Measurements from ENCODE around the gene MRAP.

The MRAP gene

GRCh38 chr21:32347351-32347750, 48.7 kb downstream of the MRAP start:
- DNase-seq (ENCODE audit: low read depth), result no peak
- no peak overlapping the region for H3K4me3 ChIP-seq (ENCODE audit: low read depth, low read length)
- no peak for TF ChIP-seq CTCF (IDR thresholded peaks at IDR 0.05; ENCODE audit: low read depth, low read length, missing control alignments)

DNA sequence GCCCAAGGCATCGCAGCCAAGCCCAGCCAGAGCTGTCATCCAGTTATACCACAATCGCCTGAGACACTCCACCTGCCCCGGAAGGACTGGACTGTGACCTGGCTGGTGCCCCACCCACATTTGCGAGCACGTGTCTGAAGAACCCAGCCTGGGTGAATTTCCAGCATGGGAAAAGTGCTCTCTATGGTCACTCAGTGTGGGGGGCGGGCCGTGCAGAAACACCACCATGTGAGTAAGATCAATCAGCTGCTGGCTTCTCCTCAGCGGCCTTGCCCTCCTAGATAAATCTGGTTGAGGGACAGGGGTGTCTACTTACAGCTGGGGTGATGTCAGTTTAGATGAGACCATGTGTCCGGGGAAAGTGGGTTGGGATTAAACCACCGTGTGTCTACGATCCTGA, 49.3 kb downstream of the MRAP start:
- TF ChIP-seq CTCF (IDR thresholded peaks at IDR 0.05; ENCODE audit: low read depth, low read length, missing control alignments), result no peak
- no peak overlapping the region for H3K4me3 ChIP-seq (ENCODE audit: low read depth, low read length)
- no peak for DNase-seq (ENCODE audit: low read depth)

DNA sequence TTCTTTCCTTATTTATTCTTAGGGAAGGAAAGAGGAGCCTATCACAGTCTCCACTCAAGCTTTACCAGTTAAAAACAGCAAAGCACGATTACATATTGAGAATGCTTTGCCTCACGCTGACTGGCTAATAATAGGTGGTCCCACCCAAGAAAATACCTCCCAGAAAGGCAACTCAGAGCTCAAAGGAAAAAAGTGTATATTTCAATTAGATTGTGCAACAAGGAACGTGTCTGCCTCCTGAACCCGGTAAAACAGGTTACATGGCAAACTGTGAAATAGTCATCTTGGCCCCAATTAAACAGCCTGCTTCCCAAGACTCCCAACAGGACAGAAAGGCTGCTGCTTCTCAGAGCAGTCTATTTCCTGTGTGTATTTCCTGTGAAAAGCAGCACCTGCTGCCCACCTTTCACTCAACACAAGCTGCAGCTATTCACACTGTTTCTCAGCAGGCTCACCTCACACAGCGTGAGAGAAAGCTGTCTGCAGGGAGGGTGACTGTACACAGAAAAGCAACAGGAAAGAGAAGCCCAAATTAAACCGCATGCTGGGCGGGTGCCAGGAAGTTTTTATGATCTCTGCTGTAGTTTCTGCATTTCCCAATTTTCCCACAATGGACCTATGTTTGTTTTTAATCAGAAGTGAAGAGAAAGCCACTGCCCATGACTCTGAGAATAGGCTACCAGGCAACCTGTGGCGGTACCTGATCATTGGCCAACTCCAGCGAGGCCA, 50.1 kb downstream of the MRAP start:
- no peak for TF ChIP-seq CTCF (IDR thresholded peaks at IDR 0.05; ENCODE audit: low read depth, low read length, missing control alignments)
- DNase-seq (ENCODE audit: low read depth), result no peak
- no peak overlapping the region for H3K4me3 ChIP-seq (ENCODE audit: low read depth, low read length)

DNA sequence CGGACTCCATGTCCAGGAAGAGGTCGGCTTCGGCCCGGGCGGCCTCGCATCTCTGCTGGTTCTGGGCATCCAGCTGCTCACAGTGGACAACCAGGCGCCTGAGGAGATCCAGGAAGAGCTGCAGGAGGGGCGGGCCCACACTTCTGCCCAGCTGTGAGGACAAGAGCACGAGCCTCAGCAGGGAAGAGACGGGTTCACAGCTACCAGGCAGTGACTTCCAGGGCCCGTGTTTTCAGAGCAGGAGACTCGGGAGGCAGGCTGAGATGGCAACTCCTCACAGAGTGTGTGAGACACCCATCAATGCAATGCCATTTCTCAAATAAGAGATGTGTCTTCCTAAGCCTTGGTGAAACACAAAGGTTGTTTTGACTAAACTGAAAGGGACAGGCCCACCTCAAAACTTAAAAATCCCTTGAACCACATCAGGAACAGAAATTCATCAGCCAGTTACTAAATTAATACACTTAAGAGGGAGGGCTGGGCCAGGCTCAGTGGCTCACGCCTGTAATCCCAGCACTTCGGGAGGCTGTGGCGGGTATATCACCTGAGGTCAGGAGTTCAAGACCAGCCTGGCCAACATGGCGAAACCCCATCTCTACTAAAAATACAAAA, 50.8 kb downstream of the MRAP start:
- TF ChIP-seq CTCF (IDR thresholded peaks at IDR 0.05; ENCODE audit: low read depth, low read length, missing control alignments), result no peak
- H3K4me3 ChIP-seq (ENCODE audit: low read depth, low read length), result no peak overlapping the region

GRCh38 chr21:32350211-32350980, 51.7 kb downstream of the MRAP start:
- no peak overlapping the region for H3K4me3 ChIP-seq (ENCODE audit: low read depth, low read length)
- DNase-seq (ENCODE audit: low read depth), result no peak
- TF ChIP-seq CTCF (IDR thresholded peaks at IDR 0.05; ENCODE audit: low read depth, low read length, missing control alignments), result no peak

More for the DNA sequence above, 50.8 kb downstream of the MRAP start:
- no peak for DNase-seq (ENCODE audit: low read depth)

- no peak for DNase-seq (ENCODE audit: low read depth)
- H3K4me3 ChIP-seq (ENCODE audit: low read depth, low read length), result no peak overlapping the region
- TF ChIP-seq CTCF (IDR thresholded peaks at IDR 0.05; ENCODE audit: low read depth, low read length, missing control alignments), result no peak
Observed at GRCh38 chr21:32350981-32351380, 52.3 kb downstream of the MRAP start.

Measured in GM12864 (cell line).